Stimulated activated CD4-positive, alpha-beta T cell treated with anti-CD3 and anti-CD28 coated beads, Interleukin-12 subunit alpha, Interleukin-12 subunit beta, amount 100 ng/mL, for 4 hours (primary cell): Measurements from ENCODE around the gene MSH2.
"Not testable (repeated sequence)": the region's sequence is repeated elsewhere in the genome, so short reads cannot be mapped to it uniquely, and the experiment has no call there.

Experiments
- DNase-seq: peaks from one replicate; pipeline ENCODE4 v3.0.0-alpha.2; 2020

MSH2 gene

GRCh38 chr2:47402805-47403608 is at the start of gene MSH2:
Gene MSH2, plus strand, starts transcription at chr2:47403156. Its CDS starts 36 bp downstream, at chr2:47403192.
- peak; percentile 88 for DNase-seq

- DNase-seq: no peak
These were observed 48.7 kb upstream of the MSH2 start for GRCh38 chr2:47354013-47354847.

- DNase-seq: no peak
These were observed 48.1 kb upstream of the MSH2 start for GRCh38 chr2:47354848-47355204.

GRCh38 chr2:47357483-47357882 is 45.5 kb upstream of the MSH2 start:
- DNase-seq: no peak

- no peak for DNase-seq
These were observed 43.5 kb upstream of the MSH2 start for GRCh38 chr2:47359375-47359868.

- no peak for DNase-seq
These were observed 42.7 kb upstream of the MSH2 start for GRCh38 chr2:47360283-47360682.

- DNase-seq: no peak
These were observed 42.0 kb upstream of the MSH2 start for GRCh38 chr2:47360927-47361326.

GRCh38 chr2:47361505-47362229 is 41.3 kb upstream of the MSH2 start:
- DNase-seq: not testable (repeated sequence)

GRCh38 chr2:47373747-47374146 is 29.2 kb upstream of the MSH2 start:
- no peak for DNase-seq

GRCh38 chr2:47375307-47375706 is 27.6 kb upstream of the MSH2 start:
- DNase-seq: no peak

- DNase-seq: no peak
These were observed 23.6 kb upstream of the MSH2 start for GRCh38 chr2:47379384-47379783.

- no peak for DNase-seq
These were observed 21.5 kb upstream of the MSH2 start for GRCh38 chr2:47381408-47381807.

GRCh38 chr2:47386551-47386950 is 16.4 kb upstream of the MSH2 start:
- DNase-seq: no peak

GRCh38 chr2:47388888-47389287 is 14.1 kb upstream of the MSH2 start:
- no peak for DNase-seq

GRCh38 chr2:47389692-47390091 is 13.3 kb upstream of the MSH2 start:
- no peak for DNase-seq

GRCh38 chr2:47401789-47402554 is 984 bp upstream of the MSH2 start:
- DNase-seq: no peak

GRCh38 chr2:47402555-47402804 is 476 bp upstream of the MSH2 start:
- no peak for DNase-seq

GRCh38 chr2:47403609-47404193 is 745 bp downstream of the MSH2 start:
- DNase-seq: no peak

- DNase-seq: no peak
These were observed 1.4 kb downstream of the MSH2 start for GRCh38 chr2:47404356-47404755.

- no peak for DNase-seq
These were observed 2.8 kb downstream of the MSH2 start for GRCh38 chr2:47405757-47406156.

- DNase-seq: not testable (repeated sequence)
These were observed 3.8 kb downstream of the MSH2 start for GRCh38 chr2:47406649-47407330.

- DNase-seq: not testable (repeated sequence)
These were observed 5.0 kb downstream of the MSH2 start for GRCh38 chr2:47407976-47408375.
